IMR-90 (cell line): ENCODE data around the gene BTBD10. TPM values are rescaled to one million over a fixed set of nuclear protein-coding genes. Genes with fewer than 3 reads are reported as not detected.

Experiments used
- ATAC-seq: fragments of 200-7000 bp; cut with Tn5 transposase; 2 replicates; pipeline ENCODE4 v1.9.1; 2020; ENCODE audit warnings: low read depth, mild to moderate bottlenecking, moderate library complexity
- BruUV-seq: library from RNA; stranded (reverse); fragments of 400-500 nt; replicated peaks from 2 replicates; lab custom pipeline; 2021; lab: Mats Ljungman, UMichigan
- CTCF ChIA-PET: fragments of 300-600 bp; formaldehyde crosslinking; extraction: SDS; loops from one replicate; lab custom pipeline; 2021; ENCODE audit warnings: antibody characterized with exemption; lab: Yijun Ruan, JAX
- POLR2A ChIA-PET: fragments of 300-600 bp; sonication (Branson Sonifier 250); formaldehyde crosslinking; loops from one replicate; lab custom pipeline; 2022; ENCODE audit warnings: antibody characterized with exemption; ENCODE audit not compliant: unreplicated experiment; lab: Charles Lee
- DNase-seq: peaks from one replicate; pipeline ENCODE4 v3.0.0; 2013
- H2AFZ ChIP-seq: replicated peaks from 2 replicates; pipeline ENCODE3; 2013; ENCODE audit warnings: low read length, mild to moderate bottlenecking; ENCODE audit not compliant: poor library complexity
- H2AK5ac ChIP-seq: 2 replicates; pipeline ENCODE4 v1.6.1; 2013; ENCODE audit warnings: low read depth, low read length, inconsistent platforms
- H2AK9ac ChIP-seq: replicated peaks from 2 replicates; pipeline ENCODE3; 2013; ENCODE audit warnings: mild to moderate bottlenecking, low read depth, low read length, moderate library complexity; ENCODE audit not compliant: poor library complexity
- H2BK120ac ChIP-seq: 2 replicates; pipeline ENCODE4 v1.6.1; 2013; ENCODE audit warnings: low read depth, low read length, inconsistent platforms
- H2BK15ac ChIP-seq: 3 replicates; pipeline ENCODE4 v1.6.1; 2013; ENCODE audit warnings: low read depth, low read length, inconsistent platforms
- H2BK20ac ChIP-seq: 2 replicates; pipeline ENCODE4 v1.6.1; 2013; ENCODE audit warnings: low read depth, mild to moderate bottlenecking, inconsistent platforms, low read length, moderate library complexity
- H2BK5ac ChIP-seq: 2 replicates; pipeline ENCODE4 v1.6.1; 2013; ENCODE audit warnings: mild to moderate bottlenecking, low read depth, low read length, inconsistent platforms; ENCODE audit not compliant: poor library complexity, severe bottlenecking
- H3K14ac ChIP-seq: replicated peaks from 2 replicates; pipeline ENCODE4 v1.6.1; 2013; ENCODE audit warnings: low read depth, low read length, inconsistent platforms
- H3K18ac ChIP-seq: 2 replicates; pipeline ENCODE4 v1.6.1; 2013; ENCODE audit warnings: low read depth, low read length, control low read depth
- H3K23ac ChIP-seq: 2 replicates; pipeline ENCODE4 v1.6.1; 2013; ENCODE audit warnings: low read depth, low read length, inconsistent platforms
- H3K27ac ChIP-seq: 2 replicates; pipeline ENCODE4 v1.5.1; 2013; ENCODE audit warnings: mild to moderate bottlenecking, control low read depth, low read length; ENCODE audit not compliant: insufficient read depth
- H3K27me3 ChIP-seq: 2 replicates; pipeline ENCODE4 v1.6.1; 2013; ENCODE audit warnings: low read length; ENCODE audit not compliant: control insufficient read depth, insufficient read depth
- H3K36me3 ChIP-seq: 2 replicates; pipeline ENCODE4 v1.6.1; 2013; ENCODE audit warnings: low read length, mixed read lengths; ENCODE audit not compliant: control insufficient read depth, insufficient read depth
- H3K4ac ChIP-seq: 2 replicates; pipeline ENCODE4 v1.6.1; 2013; ENCODE audit warnings: low read depth, low read length, inconsistent platforms
- H3K4me1 ChIP-seq: 2 replicates; pipeline ENCODE4 v1.6.1; 2013; ENCODE audit warnings: low read length, mixed read lengths; ENCODE audit not compliant: control insufficient read depth, insufficient read depth
- H3K4me2 ChIP-seq: 2 replicates; pipeline ENCODE4 v1.6.1; 2013; ENCODE audit warnings: low read depth, mild to moderate bottlenecking, control low read depth, low read length, moderate library complexity
- H3K4me3 ChIP-seq: 2 replicates; pipeline ENCODE4 v1.5.1; 2013; ENCODE audit warnings: low read depth, mild to moderate bottlenecking, control low read depth, low read length, moderate library complexity; ENCODE audit not compliant: insufficient read depth
- H3K56ac ChIP-seq: 2 replicates; pipeline ENCODE4 v1.6.1; 2013; ENCODE audit warnings: low read length, inconsistent platforms; ENCODE audit not compliant: insufficient read depth; ENCODE audit errors: extremely low read depth
- H3K79me1 ChIP-seq, 2 experiments: 2 replicates each; pipeline ENCODE4 v1.6.1; 2013; ENCODE audit warnings: low read length in 2 of 2, inconsistent platforms in 1 of 2, low read depth in 1 of 2
- H3K9ac ChIP-seq: 2 replicates; pipeline ENCODE4 v1.6.1; 2013; ENCODE audit warnings: low read depth, low read length, control low read depth
- H3K9me1 ChIP-seq: 2 replicates; pipeline ENCODE4 v1.6.1; 2013; ENCODE audit warnings: low read length, inconsistent platforms; ENCODE audit not compliant: insufficient read depth
- H3K9me3 ChIP-seq: 2 replicates; pipeline ENCODE4 v1.6.1; 2013; ENCODE audit warnings: low read length; ENCODE audit not compliant: control insufficient read depth, insufficient read depth
- H4K20me1 ChIP-seq: 2 replicates; pipeline ENCODE4 v1.6.1; 2013; ENCODE audit warnings: low read length, inconsistent platforms; ENCODE audit not compliant: insufficient read depth
- H4K5ac ChIP-seq: 2 replicates; pipeline ENCODE4 v1.6.1; 2013; ENCODE audit warnings: mild to moderate bottlenecking, low read depth, low read length, control low read depth
- H4K8ac ChIP-seq, 2 experiments: 2 replicates each; pipeline ENCODE4 v1.6.1; 2013; ENCODE audit warnings: low read depth in 2 of 2, low read length in 2 of 2, control low read depth in 1 of 2, inconsistent platforms in 1 of 2
- H4K91ac ChIP-seq: 2 replicates; pipeline ENCODE4 v1.6.1; 2013; ENCODE audit warnings: low read depth, low read length, inconsistent platforms; ENCODE audit not compliant: insufficient read depth
- BHLHE40 ChIP-seq: fragments of 150-350 bp; IDR thresholded peaks from 2 replicates; pipeline ENCODE4 v1.6.1; 2016; ENCODE audit warnings: mild to moderate bottlenecking, low read depth, low read length
- CEBPB ChIP-seq: IDR thresholded peaks from 2 replicates; pipeline ENCODE4 v1.6.1; 2012; ENCODE audit warnings: low read depth, low read length, improper control_type of control experiment
- CHD1 ChIP-seq: IDR thresholded peaks from 2 replicates; pipeline ENCODE4 v1.6.1; 2012; ENCODE audit warnings: low read depth, low read length, improper control_type of control experiment
- FOS ChIP-seq: fragments of 150-350 bp; IDR thresholded peaks from 2 replicates; pipeline ENCODE4 v1.6.1; 2016; ENCODE audit warnings: low read depth, low read length
- NFE2L2 ChIP-seq: fragments of 150-350 bp; IDR thresholded peaks from 2 replicates; pipeline ENCODE4 v1.6.1; 2016; ENCODE audit warnings: low read depth, mild to moderate bottlenecking, low read length
- RAD21 ChIP-seq: IDR thresholded peaks from 2 replicates; pipeline ENCODE4 v1.6.1; 2012; ENCODE audit warnings: low read length, improper control_type of control experiment
- SMC3 ChIP-seq: fragments of 150-350 bp; IDR thresholded peaks from 2 replicates; pipeline ENCODE4 v1.6.1; 2016; ENCODE audit warnings: low read depth, mild to moderate bottlenecking, antibody characterized with exemption, low read length, moderate library complexity
- WGBS, 2 experiments: methylation state at CpG; one replicate each; pipeline versions ENCODE4 v1.1.5 to v1.1.7; 2013; ENCODE audit warnings: missing lambda C conversion rate in 2 of 2; ENCODE audit not compliant: insufficient read length in 1 of 2; ENCODE audit errors: extremely low coverage in 2 of 2; 5-methylcytosine and 5-hydroxymethylcytosine counted together
- dilution Hi-C: fragments of 300-500 bp; cut with HindIII; formaldehyde crosslinking; loops from one replicate; pipeline ENCODE4 v1.14.3; 2018; ENCODE audit warnings: low sequenced_read_pairs; ENCODE audit not compliant: unreplicated experiment
- in situ Hi-C: fragments of 300-500 bp; cut with MboI; formaldehyde crosslinking; loops from 3 replicates; pipeline ENCODE4 v1.14.3; 2019; ENCODE audit warnings: low sequenced_read_pairs, inconsistent platforms, mixed read lengths
- intact Hi-C: fragments of 100-400 bp; cut with micrococcal nuclease; formaldehyde crosslinking; loops from 2 replicates; pipeline ENCODE4 v1.10.0; 2022
- polyA plus RNA-seq, 3 experiments: library from polyadenylated mRNA; depleted of rRNA; stranded (reverse); fragments of >200 nt; gene quantifications; 2 replicates each; pipeline ENCODE4 v1.2.3, GENCODE V29; 2012; ENCODE audit warnings: low replicate concordance in 1 of 3
- total RNA-seq: library from RNA; depleted of rRNA; stranded (reverse); fragments of >200 nt; gene quantifications from 2 replicates; pipeline ENCODE4 v1.2.3, GENCODE V29; 2012
- TF ChIP-seq, protein P1 (sequence below): fragments of 150-350 bp; IDR thresholded peaks from 2 replicates; pipeline ENCODE4 v1.6.1; 2017; ENCODE audit warnings: mild to moderate bottlenecking, antibody characterized with exemption, low read length, low read depth
- TF ChIP-seq, protein P2 (sequence below): conservative IDR thresholded peaks from 2 replicates; pipeline ENCODE4 v1.5.1; 2012; ENCODE audit warnings: mild to moderate bottlenecking, low read depth, low read length, improper control_type of control experiment
- TF ChIP-seq, protein P3 (sequence below): fragments of 150-350 bp; IDR thresholded peaks from 2 replicates; pipeline ENCODE4 v1.6.1; 2016; ENCODE audit warnings: low read depth, mild to moderate bottlenecking, low read length, moderate library complexity, borderline replicate concordance

The BTBD10 gene
- total and polyA plus RNA-seq, 2 of the 4 experiments (the other 2 are of a cell fraction): 32.5 to 59.9 TPM

DNA sequence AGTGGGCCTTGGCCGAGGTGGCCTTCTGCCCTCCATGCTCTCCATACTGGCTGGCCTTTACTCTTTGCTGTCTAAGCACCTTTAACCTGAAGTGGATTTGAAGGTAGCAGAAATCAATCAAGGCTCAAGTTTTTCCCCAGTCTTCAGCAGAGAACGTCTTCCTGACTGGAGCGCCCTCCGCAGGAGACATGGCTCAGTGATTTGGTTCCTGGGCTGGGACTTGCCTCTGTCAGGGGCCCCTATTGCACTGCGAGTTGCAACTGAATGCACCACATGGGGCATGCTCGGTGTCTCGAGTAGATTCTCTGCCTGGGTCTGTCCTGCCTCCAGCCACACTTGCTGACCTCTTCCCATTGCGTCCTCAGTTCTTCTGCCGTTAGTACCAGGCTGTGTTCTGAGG is 105.8 kb downstream of the BTBD10 start:
- peaks cover 19% of the 10 kb centered on the region for H3K36me3 ChIP-seq
- no peak overlapping the region for H2BK120ac ChIP-seq
- intact Hi-C loops (loop anchor here (1.0 kb wide), 1 partner anchor 92 kb away; no protein-coding TSS in a partner anchor), dilution Hi-C loops (no loop called here), in situ Hi-C loops (no loop called here)
- peaks cover 2% of the 10 kb centered on the region; the same call in 1 of the 2 replicates for H3K9me1 ChIP-seq
- H3K14ac ChIP-seq: no peak overlapping the region
- no peak overlapping the region for H4K5ac ChIP-seq
- H2AFZ ChIP-seq: no peak overlapping the region
- no peaks in the 10 kb centered on the region for H3K9me3 ChIP-seq
- H2BK15ac ChIP-seq: no peak overlapping the region
- no peak overlapping the region for H4K91ac ChIP-seq
- H3K4me3 ChIP-seq: no peak overlapping the region
- no peaks in the 10 kb centered on the region for H4K20me1 ChIP-seq
- BruUV-seq: no TSS peak
- H3K56ac ChIP-seq: no peak overlapping the region
- no peak overlapping the region for H3K4me2 ChIP-seq
- ChIA-PET CTCF (no interaction called here), POLR2A (no interaction called here)
- no peak overlapping the region for H4K8ac ChIP-seq
- no peak overlapping the region for H3K4ac ChIP-seq
- H3K18ac ChIP-seq: no peak overlapping the region
- H3K27me3 ChIP-seq: no peaks in the 10 kb centered on the region
- H2BK20ac ChIP-seq: no peak overlapping the region
- no peak for TF ChIP-seq CHD1
- no peak for TF ChIP-seq NFE2L2
- no peak for TF ChIP-seq BHLHE40
- no peak for TF ChIP-seq CEBPB
- TF ChIP-seq SMC3: no peak
- TF ChIP-seq FOS: no peak
- TF ChIP-seq, protein P1, sequence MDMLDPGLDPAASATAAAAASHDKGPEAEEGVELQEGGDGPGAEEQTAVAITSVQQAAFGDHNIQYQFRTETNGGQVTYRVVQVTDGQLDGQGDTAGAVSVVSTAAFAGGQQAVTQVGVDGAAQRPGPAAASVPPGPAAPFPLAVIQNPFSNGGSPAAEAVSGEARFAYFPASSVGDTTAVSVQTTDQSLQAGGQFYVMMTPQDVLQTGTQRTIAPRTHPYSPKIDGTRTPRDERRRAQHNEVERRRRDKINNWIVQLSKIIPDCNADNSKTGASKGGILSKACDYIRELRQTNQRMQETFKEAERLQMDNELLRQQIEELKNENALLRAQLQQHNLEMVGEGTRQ: no peak
- TF ChIP-seq, protein P2, sequence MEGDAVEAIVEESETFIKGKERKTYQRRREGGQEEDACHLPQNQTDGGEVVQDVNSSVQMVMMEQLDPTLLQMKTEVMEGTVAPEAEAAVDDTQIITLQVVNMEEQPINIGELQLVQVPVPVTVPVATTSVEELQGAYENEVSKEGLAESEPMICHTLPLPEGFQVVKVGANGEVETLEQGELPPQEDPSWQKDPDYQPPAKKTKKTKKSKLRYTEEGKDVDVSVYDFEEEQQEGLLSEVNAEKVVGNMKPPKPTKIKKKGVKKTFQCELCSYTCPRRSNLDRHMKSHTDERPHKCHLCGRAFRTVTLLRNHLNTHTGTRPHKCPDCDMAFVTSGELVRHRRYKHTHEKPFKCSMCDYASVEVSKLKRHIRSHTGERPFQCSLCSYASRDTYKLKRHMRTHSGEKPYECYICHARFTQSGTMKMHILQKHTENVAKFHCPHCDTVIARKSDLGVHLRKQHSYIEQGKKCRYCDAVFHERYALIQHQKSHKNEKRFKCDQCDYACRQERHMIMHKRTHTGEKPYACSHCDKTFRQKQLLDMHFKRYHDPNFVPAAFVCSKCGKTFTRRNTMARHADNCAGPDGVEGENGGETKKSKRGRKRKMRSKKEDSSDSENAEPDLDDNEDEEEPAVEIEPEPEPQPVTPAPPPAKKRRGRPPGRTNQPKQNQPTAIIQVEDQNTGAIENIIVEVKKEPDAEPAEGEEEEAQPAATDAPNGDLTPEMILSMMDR: no peak
- TF ChIP-seq, protein P3, sequence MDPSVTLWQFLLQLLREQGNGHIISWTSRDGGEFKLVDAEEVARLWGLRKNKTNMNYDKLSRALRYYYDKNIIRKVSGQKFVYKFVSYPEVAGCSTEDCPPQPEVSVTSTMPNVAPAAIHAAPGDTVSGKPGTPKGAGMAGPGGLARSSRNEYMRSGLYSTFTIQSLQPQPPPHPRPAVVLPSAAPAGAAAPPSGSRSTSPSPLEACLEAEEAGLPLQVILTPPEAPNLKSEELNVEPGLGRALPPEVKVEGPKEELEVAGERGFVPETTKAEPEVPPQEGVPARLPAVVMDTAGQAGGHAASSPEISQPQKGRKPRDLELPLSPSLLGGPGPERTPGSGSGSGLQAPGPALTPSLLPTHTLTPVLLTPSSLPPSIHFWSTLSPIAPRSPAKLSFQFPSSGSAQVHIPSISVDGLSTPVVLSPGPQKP: no peak
- TF ChIP-seq RAD21: no peak
- DNase-seq (no peak), ATAC-seq (no peak)
- peaks cover 2% of the 10 kb centered on the region for H3K4me1 ChIP-seq
- 72% methylated on average over 6 of the region's 9 CpGs; no CpG with 5 or more reads in 1 of the 2 experiments for WGBS, 2 experiments
- no peak overlapping the region for H2BK5ac ChIP-seq
- no peak overlapping the region for H2AK5ac ChIP-seq
- no peak overlapping the region for H3K23ac ChIP-seq
- no peak overlapping the region for H3K9ac ChIP-seq
- H3K27ac ChIP-seq: no peak overlapping the region
- H3K79me1 ChIP-seq: no peaks in the 10 kb centered on the region
- H2AK9ac ChIP-seq: no peak overlapping the region
